Testis (tissue), 3 donors: Measurements from ENCODE around the gene STK24. TPM values are rescaled to one million over a fixed set of nuclear protein-coding genes. Genes with fewer than 3 reads are reported as not detected.

ENCODE experiments used
- DNase-seq: peaks from one replicate; pipeline ENCODE4 v3.0.0-alpha.2; 2019
- H3K27ac ChIP-seq, 2 donors: fragments of 200-600 bp; sonication (generic); one replicate each; pipeline ENCODE4 v1.5.1; 2019
- H3K27me3 ChIP-seq: fragments of 200-600 bp; sonication (generic); one replicate; pipeline ENCODE4 v1.5.1; 2019
- H3K36me3 ChIP-seq: fragments of 200-600 bp; sonication (generic); one replicate; pipeline ENCODE4 v1.5.1; 2017; ENCODE audit warnings: low read depth; ENCODE audit errors: missing control alignments
- H3K4me1 ChIP-seq: fragments of 200-600 bp; sonication (generic); one replicate; pipeline ENCODE4 v1.5.1; 2019
- H3K4me3 ChIP-seq, 2 donors: fragments of 200-600 bp; sonication (generic); one replicate each; pipeline ENCODE4 v1.5.1; 2017 to 2019
- H3K9me3 ChIP-seq: fragments of 200-600 bp; sonication (generic); one replicate; pipeline ENCODE4 v1.5.1; 2017
- POLR2A ChIP-seq: fragments of 450-650 bp; IDR thresholded peaks from one replicate; pipeline ENCODE4 v1.6.1; 2017; ENCODE audit warnings: antibody characterized with exemption, mild to moderate bottlenecking, moderate library complexity
- WGBS, 2 donors: methylation state at CpG; one replicate each; pipeline ENCODE4 v1.1.5; 2018; 5-methylcytosine and 5-hydroxymethylcytosine counted together
- intact Hi-C: fragments of 100-400 bp; cut with DNase I; formaldehyde crosslinking; loops from one replicate; pipeline ENCODE4 v1.15.1; 2023; ENCODE audit warnings: low total_unique reads
- polyA plus RNA-seq: library from polyadenylated mRNA; stranded (reverse); fragments of 350-450 nt; fragmentation: Illumina TruSeq; extraction: RNeasy Lipid Tissue Mini Kit (QIAGEN cat#74804); gene quantifications from one replicate; pipeline ENCODE4 v1.2.3, GENCODE V29; 2014; ENCODE audit warnings: low read depth, low replicate concordance; ENCODE audit not compliant: insufficient read depth
- total RNA-seq, 2 donors: library from RNA; depleted of rRNA; stranded (reverse); fragments of >200 nt; gene quantifications; one replicate each; pipeline ENCODE4 v1.2.3, GENCODE V29; 2016
- TF ChIP-seq, protein P1 (sequence below), 3 experiments: fragments of 450-650 bp in 2 of 3; fragments of 200-600 bp in 1 of 3; sonication (generic) in 1 of 3; IDR thresholded peaks; one replicate each; pipeline ENCODE4 v1.5.1; 2016 to 2019; ENCODE audit warnings: antibody characterized with exemption in 3 of 3, mild to moderate bottlenecking in 2 of 3, moderate library complexity in 1 of 3

The STK24 gene
- total and polyA plus RNA-seq, 3 donors from 2014 or later: 97.4 to 172 (median 151) TPM

DNA sequence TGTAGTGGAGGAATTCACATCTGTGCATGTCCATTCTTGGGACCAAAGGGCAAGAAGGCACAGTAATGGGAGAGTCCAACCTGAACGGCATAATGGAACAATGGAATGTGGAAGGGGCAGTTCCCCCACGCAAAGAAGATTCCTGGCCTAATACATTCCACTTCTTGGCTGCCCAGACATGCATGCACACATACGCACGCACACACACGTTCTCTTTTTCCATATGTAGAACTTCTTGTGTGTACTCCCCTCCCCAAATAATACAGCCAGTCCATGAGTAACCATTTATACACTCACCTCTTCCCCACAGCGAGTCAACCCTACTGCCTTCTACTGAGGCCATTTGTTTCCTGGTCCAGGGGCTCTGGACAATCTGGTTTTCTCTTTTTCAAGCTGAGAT lies 6.0 kb upstream of the STK24 start:
- H3K36me3 ChIP-seq: no peaks in the 10 kb centered on the region
- H3K4me3 ChIP-seq: no peak overlapping the region
- TF ChIP-seq POLR2A: no peak
- TF ChIP-seq, protein P1, sequence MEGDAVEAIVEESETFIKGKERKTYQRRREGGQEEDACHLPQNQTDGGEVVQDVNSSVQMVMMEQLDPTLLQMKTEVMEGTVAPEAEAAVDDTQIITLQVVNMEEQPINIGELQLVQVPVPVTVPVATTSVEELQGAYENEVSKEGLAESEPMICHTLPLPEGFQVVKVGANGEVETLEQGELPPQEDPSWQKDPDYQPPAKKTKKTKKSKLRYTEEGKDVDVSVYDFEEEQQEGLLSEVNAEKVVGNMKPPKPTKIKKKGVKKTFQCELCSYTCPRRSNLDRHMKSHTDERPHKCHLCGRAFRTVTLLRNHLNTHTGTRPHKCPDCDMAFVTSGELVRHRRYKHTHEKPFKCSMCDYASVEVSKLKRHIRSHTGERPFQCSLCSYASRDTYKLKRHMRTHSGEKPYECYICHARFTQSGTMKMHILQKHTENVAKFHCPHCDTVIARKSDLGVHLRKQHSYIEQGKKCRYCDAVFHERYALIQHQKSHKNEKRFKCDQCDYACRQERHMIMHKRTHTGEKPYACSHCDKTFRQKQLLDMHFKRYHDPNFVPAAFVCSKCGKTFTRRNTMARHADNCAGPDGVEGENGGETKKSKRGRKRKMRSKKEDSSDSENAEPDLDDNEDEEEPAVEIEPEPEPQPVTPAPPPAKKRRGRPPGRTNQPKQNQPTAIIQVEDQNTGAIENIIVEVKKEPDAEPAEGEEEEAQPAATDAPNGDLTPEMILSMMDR (IDR thresholded peaks at IDR 0.05): no peak
- no peak overlapping the region for H3K27ac ChIP-seq
- H3K27me3 ChIP-seq: no peaks in the 10 kb centered on the region
- intact Hi-C loops: loop anchor here (10.0 kb wide), 1 partner anchor 72 kb away; no protein-coding TSS in a partner anchor
- H3K4me1 ChIP-seq: peaks cover 4% of the 10 kb centered on the region
- no peak for DNase-seq
- no peaks in the 10 kb centered on the region for H3K9me3 ChIP-seq
- WGBS, 2 donors: 87 to 94% methylated on average over 6 of the region's 6 CpGs

DNA sequence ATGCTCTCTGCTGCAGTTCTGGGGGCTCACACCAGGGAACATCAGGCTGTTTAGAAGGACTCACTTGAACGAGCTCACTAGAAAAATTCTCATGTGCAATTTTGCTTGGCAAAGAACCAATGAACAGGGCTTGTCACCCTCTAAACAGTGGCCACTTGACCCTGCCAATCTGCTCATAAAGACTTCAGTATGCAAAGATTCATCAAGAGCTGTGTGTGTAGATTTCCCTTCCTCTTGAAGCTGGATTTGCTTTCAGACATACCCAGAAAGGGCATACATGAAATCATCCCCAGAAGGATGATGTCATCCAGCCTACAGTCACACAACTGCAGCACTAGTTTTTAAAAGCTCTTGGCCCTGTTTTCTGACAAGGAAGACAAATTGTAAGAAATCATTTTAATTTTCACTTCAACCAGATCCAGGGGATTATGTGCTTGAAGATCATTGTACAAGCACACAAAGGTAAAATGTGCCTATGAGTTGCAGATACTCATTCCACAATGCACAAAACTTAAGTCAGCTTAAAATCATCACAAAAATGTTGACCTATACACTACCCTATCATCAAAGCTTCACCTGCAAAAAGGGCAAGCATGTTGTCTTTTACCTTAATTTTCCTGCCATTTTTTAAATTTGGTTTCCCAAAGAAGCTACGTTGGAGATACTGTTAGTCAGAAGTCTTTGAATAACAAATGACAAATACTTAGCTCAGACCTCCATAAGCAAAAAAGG lies 5.2 kb upstream of the STK24 start:
- Histone ChIP-seq H3K27me3 (no peaks in the 10 kb centered on the region), H3K27ac (no peak overlapping the region), H3K36me3 (no peaks in the 10 kb centered on the region), H3K9me3 (no peaks in the 10 kb centered on the region), H3K4me1 (peaks cover 7% of the 10 kb centered on the region), H3K4me3 (no peak overlapping the region)
- TF ChIP-seq POLR2A: no peak
- TF ChIP-seq, protein P1 (IDR thresholded peaks at IDR 0.05): no peak
- WGBS, 2 donors: 69% methylated on average over 2 of the region's 2 CpGs
- intact Hi-C loops: loop anchor here (10.0 kb wide), 1 partner anchor 73 kb away; no protein-coding TSS in a partner anchor
- no peak for DNase-seq

DNA sequence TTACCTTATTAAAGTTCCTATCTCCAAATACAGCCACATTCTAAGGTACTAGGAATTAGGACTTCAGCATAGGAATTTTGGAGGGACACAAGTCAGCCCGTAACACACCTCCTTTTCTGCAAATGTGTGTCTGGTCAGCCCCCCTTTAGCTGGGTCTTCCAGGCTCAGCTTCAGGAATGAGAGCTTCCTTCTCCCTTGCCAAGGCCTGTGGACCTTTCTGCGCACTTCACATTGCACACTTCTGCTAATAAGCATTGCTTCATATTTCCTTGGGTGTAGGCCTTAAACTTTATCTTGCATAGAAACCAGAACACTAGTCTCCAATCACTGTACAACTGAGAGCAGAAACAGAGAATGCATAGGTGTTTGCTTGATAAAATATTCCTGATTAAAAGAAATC lies 4.5 kb upstream of the STK24 start:
- WGBS, 2 donors: 95 to 100% methylated on average over 2 of the region's 2 CpGs
- intact Hi-C loops: loop anchor here (10.0 kb wide), 1 partner anchor 73 kb away; no protein-coding TSS in a partner anchor
- H3K27ac ChIP-seq: no peak overlapping the region

DNA sequence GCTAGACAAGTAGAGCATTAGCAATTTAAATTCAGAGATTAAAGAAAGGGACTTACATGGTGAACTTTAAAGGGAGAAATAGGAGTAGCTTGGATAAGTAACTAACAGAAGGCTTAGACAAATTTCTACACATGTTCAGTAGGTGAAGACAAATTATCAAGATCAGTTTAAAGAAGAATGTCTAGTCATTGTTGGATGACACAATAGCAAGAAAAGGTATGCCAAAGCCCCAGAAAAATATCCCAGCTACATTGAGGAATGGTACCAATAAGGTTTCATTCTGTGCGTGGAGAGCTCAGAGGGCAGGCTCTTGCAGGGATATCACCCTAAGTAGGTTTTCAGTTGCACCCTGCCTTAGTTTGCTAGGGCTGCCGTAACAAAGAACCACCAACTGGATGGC lies 3.5 kb upstream of the STK24 start:
- Histone ChIP-seq H3K27me3 (no peaks in the 10 kb centered on the region), H3K4me1 (peaks cover 4% of the 10 kb centered on the region), H3K9me3 (no peaks in the 10 kb centered on the region), H3K27ac (no peak overlapping the region), H3K4me3 (no peak overlapping the region), H3K36me3 (no peaks in the 10 kb centered on the region)
- TF ChIP-seq POLR2A: no peak
- TF ChIP-seq, protein P1 (IDR thresholded peaks at IDR 0.05): no peak
- intact Hi-C loops: loop anchor here (10.0 kb wide), 1 partner anchor 74 kb away; no protein-coding TSS in a partner anchor
- WGBS, 2 donors: 90 to 98% methylated on average over 2 of the region's 2 CpGs
- no peak for DNase-seq

More for the DNA sequence above, 4.5 kb upstream of the STK24 start:
- Histone ChIP-seq H3K9me3 (no peaks in the 10 kb centered on the region), H3K4me1 (peaks cover 6% of the 10 kb centered on the region), H3K36me3 (no peaks in the 10 kb centered on the region), H3K27me3 (no peaks in the 10 kb centered on the region), H3K4me3 (no peak overlapping the region)
- no peak for DNase-seq
- TF ChIP-seq POLR2A: no peak

DNA sequence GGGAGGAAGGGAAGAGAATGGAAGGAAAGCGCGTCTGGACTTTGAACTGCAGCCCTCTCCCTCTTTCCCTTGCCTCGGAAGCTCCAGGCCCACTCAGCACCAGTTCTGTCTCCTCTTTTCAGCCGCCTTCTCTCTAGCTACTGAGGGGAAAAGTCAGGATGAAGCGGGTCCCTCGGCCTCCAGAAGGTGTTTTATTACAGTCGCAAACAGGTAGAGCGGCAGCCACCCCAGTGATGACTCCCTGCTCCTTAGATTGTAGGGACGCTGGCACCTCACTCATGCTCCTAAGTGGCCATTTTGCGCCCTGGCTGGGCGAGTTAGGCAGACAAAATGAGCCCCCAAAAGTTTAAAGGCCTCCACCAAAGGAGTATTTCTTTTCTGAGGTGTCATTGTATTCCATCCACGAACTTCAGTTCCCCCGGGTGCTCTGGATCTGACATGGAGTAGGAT lies 954 bp upstream of the STK24 start:
- DNase-seq: no peak
- Histone ChIP-seq H3K27ac (peak overlapping the region; percentile 92 to 98), H3K27me3 (no peaks in the 10 kb centered on the region), H3K9me3 (no peaks in the 10 kb centered on the region), H3K4me3 (peak overlapping the region; percentile 61 to 73), H3K4me1 (peaks cover 21% of the 10 kb centered on the region), H3K36me3 (no peaks in the 10 kb centered on the region)
- no peak for TF ChIP-seq POLR2A
- TF ChIP-seq, protein P1 (IDR thresholded peaks at IDR 0.05): no peak
- intact Hi-C loops: loop anchor here (10.0 kb wide), 1 partner anchor 103 kb away; no protein-coding TSS in a partner anchor
- WGBS, 2 donors: 23 to 27% methylated on average over 13 of the region's 13 CpGs
